NCI-H82 (cell line): ENCODE results near the gene FBXW11.

Source experiments
- DNase-seq: peaks from one replicate; lab custom pipeline; 2025; lab: John Stamatoyannopoulos, UW

FBXW11 gene

GRCh38 chr5:171865471-171865870, 141.0 kb downstream of the FBXW11 start:
- DNase-seq: no peak

DNA sequence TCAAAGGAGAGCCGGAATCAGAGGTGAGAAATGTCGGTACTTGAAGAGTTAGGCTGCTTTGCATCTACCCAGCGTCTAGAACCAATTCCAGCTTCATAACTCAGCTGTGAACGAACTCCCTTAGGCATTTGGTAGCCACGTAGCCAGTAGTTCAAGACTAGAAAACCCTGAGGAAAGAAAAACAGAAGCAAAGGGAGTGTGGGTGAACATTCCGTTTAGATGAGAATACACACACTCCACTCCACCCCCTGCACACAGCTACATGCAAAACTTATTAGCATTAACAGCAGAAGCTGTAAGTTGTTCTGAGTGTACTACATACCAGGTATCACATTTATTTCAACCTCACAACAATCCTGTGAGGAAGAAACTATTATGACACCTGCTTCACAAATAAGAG, 142.5 kb downstream of the FBXW11 start:
- DNase-seq: no peak

- DNase-seq: no peak
Measured at GRCh38 chr5:171862624-171863023, 143.8 kb downstream of the FBXW11 start.

GRCh38 chr5:171861381-171861780, 145.1 kb downstream of the FBXW11 start:
- DNase-seq: no peak

DNA sequence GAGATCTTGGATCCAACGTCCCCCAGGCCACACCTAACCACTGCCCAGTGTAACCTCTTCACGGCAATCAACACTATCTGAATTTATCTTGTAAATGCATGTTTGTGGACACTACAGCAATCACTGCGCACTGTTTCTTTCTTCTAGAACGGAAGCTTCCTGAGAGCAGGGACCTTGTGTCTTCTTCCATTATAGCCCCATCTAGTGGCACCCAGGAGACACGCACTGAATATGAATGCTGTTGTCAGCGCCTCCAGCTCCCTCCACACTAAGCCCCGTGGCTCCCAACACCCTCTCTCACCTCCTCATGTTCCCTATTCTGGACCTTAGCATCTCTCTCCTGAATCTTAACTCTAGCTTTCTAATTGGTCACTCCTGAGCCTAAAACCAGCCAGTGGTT, 148.1 kb downstream of the FBXW11 start:
- peak; percentile 19 for DNase-seq

GRCh38 chr5:171857489-171857876, 149.0 kb downstream of the FBXW11 start:
- no peak for DNase-seq

DNA sequence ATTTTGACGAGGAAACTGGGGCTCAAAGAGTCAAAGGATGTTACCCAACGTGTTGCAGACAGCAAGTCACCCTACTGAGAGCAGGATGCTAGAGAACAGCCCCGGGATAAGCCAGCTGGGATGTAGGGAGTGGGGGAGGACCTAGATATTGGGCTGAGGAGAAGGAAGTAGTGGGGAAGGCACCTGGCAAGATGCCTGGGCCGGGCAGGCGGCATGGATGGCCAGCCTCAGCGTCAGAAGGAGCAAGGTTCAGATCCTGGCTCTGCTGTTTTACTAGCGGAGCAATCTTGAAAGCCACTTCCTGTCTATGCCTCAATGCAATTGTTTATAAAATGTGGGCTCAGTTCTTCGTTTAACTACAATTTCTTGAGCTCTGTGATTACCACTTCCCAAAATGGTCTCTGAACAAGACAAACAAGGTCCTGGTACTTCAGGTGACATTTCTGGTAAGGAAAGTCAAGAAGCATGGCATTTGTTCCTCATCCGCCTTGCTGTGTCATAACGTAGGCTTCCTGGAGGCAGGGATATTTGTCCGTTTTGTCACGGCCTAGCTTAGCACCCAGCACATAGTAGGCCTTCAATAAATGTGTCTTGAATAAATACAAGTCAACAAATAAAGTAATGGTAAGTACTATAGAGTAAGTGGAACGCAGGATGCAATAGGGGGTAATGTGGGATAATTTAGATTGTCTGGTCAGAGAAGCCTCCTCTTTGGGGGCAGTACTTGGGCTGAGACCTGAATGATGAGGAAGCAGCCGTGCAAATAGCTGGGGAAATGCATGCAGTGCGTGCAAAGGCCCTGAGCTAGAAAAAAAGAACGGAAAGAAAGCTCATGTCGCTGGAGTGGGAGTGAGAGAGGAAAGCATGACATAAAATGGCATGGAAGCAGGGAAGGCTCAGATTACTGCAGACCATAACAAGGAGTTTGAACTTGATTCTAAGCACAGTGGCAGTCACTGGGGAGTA, 150.4 kb downstream of the FBXW11 start:
- DNase-seq: no peak

- no peak for DNase-seq
Measured at GRCh38 chr5:171855265-171855664, 151.2 kb downstream of the FBXW11 start.

DNA sequence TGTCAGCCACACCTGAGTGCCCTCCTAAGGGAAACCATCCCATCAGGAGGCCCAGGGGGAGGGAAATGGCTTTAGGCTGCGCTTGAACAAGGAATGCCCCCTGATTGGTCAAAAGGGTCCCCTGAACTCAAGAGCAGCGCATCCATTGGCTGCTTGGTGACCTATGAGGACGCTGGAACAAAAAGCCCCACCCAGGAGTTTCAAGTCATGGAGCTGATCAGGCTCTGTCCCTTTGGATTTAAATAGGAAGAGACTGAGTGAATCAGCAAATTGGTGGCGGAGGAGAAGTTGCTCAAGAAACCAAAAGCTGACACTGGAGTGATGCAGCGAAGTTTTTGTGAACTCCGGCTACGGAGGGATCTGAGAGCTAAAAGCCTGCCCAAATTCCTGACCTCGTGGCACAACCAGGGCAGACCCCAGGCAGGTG, 154.2 kb downstream of the FBXW11 start:
- DNase-seq: peak; percentile 15

DNA sequence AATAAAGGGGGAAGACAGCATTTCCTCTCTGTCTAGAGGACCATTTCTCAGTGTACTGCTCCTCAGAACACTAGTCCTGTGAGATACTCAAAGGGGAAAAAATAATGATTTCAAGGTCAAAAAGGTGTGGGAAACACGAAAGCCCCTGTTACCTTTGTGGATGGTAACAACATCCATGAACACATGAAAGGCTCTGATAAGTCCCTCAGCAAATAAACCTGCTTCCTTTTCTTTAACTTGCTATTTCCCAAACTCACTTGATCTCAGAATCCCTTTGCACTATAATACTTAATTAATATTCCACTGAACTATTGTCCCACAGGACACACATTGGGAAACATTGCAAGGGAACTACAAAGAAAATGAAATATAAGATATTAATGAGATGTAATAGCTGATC, 155.2 kb downstream of the FBXW11 start:
- no peak for DNase-seq

- peak; percentile 43 for DNase-seq
Measured at GRCh38 chr5:171850324-171850947, 156.0 kb downstream of the FBXW11 start.

- no peak for DNase-seq
Measured at GRCh38 chr5:171849585-171850323, 156.7 kb downstream of the FBXW11 start.

DNA sequence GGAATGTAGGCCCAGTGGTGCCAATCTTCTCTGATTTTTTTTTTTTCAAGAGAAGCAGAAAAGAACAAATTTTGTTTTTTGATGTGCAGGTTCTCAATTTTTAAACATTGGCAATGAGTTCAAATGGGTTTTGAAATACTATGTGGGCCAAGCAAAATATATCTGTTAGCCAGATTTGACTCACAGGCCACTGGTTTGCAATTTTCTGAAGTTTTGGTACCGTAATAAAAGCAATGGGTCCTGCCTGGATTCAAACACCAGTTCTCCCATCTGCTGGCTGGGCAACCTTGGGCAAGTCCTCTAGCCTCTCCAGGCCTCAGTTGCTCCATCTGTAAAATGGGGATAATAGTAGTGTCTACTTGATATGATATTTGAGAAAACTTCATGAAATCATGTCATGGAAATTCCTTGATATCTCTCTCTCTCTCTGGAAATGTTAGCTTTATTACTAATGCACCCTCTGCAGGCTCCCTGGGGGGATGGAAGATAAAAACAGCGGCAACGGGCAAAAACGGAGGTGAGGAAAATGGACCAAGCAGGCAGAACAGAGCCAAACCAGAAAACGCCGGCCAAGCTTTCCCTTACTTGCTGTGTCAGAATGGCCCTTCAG, 157.4 kb downstream of the FBXW11 start:
- no peak for DNase-seq

- DNase-seq: no peak
Measured at GRCh38 chr5:171848486-171848885, 158.0 kb downstream of the FBXW11 start.

DNA sequence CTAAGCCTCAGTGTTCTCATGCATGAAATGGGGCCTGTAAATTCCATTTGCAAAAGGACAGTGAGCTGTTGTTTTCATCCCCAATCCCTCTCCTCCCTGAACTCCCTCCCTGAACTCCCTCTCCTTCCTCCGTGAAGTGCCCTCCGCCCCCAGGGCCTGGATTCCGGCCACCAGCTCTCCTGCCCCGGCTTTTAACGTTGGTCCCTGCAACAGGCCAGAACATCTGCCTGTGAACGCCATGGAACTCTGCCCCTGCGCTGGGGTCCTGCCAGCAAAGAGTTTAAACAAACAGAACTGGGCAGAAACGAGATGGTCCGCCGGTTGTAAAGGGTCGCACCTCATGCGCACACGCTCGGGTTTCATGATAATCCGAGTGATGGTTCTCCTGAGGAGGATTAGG, 158.4 kb downstream of the FBXW11 start:
- no peak for DNase-seq

GRCh38 chr5:171847026-171847425, 159.4 kb downstream of the FBXW11 start:
- DNase-seq: no peak

DNA sequence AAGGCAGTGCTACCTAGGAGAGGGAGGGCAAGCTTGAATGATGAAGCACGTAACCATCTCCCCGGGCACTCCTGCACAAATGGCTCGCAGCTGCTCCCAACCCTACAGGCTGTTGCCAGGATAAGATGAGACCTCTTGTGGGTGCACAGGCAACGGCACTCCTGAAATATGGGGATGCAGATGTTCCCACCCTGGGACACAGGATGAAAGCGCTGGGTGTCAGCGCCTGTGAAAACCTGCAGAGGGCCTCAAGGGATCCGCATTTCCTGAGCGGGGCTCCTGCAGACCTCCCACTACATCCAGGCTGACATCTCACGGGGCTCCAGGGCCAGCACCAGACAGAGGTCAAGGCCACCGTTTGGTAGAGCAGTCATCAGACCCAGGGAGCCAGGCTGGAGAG, 160.1 kb downstream of the FBXW11 start:
- no peak for DNase-seq

DNA sequence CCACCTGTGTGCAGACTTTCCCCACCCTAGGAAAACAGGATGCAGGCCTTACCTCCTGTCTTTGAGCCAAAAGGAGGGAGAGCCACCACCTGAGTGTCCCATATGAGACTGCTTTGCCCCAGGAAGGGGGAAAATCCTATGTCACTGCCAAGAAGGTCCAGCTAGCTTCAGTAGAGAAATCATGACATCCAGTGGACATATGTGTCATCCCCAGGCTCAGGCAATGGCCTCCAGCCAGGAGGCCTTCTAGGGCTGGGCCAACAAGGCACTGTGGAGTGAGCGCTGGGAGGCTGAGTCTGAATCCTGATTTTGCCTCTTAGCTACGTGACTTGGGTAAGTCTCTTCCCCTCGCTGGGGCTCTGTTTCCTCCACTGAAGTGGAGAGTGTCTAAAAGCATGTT, 160.6 kb downstream of the FBXW11 start:
- DNase-seq: no peak

DNA sequence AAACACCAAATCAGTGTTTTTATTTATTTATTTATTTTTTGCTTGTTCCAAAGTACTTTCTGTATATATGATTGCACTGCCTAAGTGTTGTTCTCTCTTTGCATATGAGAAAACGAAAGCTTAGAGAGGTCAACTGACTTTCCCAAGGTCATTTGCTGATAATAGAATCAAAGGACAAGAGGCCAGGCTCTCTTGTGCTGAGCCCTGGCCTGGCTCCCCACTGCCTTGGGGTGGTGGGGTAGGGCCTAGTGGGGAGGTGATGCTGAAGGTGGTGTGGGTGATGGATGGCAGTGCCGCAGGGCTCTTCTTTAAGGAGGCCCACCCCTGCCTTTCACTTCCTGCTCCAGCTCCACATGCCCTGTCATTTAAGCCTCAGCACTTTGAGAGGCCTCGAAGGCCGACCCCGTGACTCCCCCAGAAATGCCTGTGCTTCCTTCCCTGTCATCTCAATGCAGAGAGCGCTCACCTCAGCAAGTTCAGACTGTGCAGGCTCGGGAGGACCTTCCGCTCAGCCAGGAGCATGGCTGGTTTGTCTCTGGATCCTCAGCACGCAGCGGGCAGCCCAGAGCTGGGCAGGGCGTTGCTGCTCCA, 161.3 kb downstream of the FBXW11 start:
- DNase-seq: no peak

GRCh38 chr5:171842777-171843328, 163.6 kb downstream of the FBXW11 start:
- no peak for DNase-seq

GRCh38 chr5:171841984-171842776, 164.3 kb downstream of the FBXW11 start:
- no peak for DNase-seq
